Lung (tissue), 16 donors: ENCODE data around the gene VAMP5. TPM values are rescaled to one million over a fixed set of nuclear protein-coding genes. Genes with fewer than 3 reads are reported as not detected.

Experiments used
- ATAC-seq: fragments of 200-7000 bp; cut with Tn5 transposase; one replicate; pipeline ENCODE4 v1.9.1; 2020; ENCODE audit warnings: moderate number of reproducible peaks; ENCODE audit not compliant: insufficient read depth, low FRiP score
- DNase-seq, 3 donors: peaks; one replicate each; pipeline ENCODE4 v3.0.0-alpha.2; 2013 to 2017
- H3K27ac ChIP-seq, 2 donors: one replicate each; pipeline ENCODE4 v1.5.1; 2013; ENCODE audit warnings: mild to moderate bottlenecking in 2 of 2, moderate library complexity in 2 of 2, control low read depth in 1 of 2, inconsistent platforms in 1 of 2, low read depth in 1 of 2, low read length in 1 of 2
- H3K27me3 ChIP-seq, 3 donors: one replicate each; pipeline ENCODE4 v1.5.1; 2013; ENCODE audit warnings: low read length in 2 of 3; ENCODE audit not compliant: control insufficient read depth in 3 of 3, insufficient read depth in 3 of 3
- H3K36me3 ChIP-seq, 4 donors: one replicate each; pipeline ENCODE4 v1.5.1; 2013; ENCODE audit warnings: low read length in 4 of 4, mild to moderate bottlenecking in 1 of 4, moderate library complexity in 1 of 4; ENCODE audit not compliant: control insufficient read depth in 4 of 4, insufficient read depth in 4 of 4
- H3K4me1 ChIP-seq, 5 donors: one replicate each; pipeline ENCODE4 v1.5.1; 2013; ENCODE audit warnings: low read length in 5 of 5, mild to moderate bottlenecking in 2 of 5, moderate library complexity in 1 of 5; ENCODE audit not compliant: control insufficient read depth in 5 of 5, insufficient read depth in 5 of 5
- H3K4me3 ChIP-seq: one replicate; pipeline ENCODE4 v1.5.1; 2013; ENCODE audit warnings: mild to moderate bottlenecking, control low read depth, moderate library complexity
- H3K9ac ChIP-seq, 2 donors: one replicate each; pipeline ENCODE4 v1.5.1; 2013; ENCODE audit warnings: low read length in 2 of 2, control low read depth in 1 of 2; ENCODE audit not compliant: insufficient read depth in 1 of 2
- H3K9me3 ChIP-seq, 4 donors: one replicate each; pipeline ENCODE4 v1.5.1; 2013; ENCODE audit warnings: low read length in 3 of 4, mild to moderate bottlenecking in 1 of 4, moderate library complexity in 1 of 4; ENCODE audit not compliant: control insufficient read depth in 4 of 4, insufficient read depth in 3 of 4
- WGBS, 2 donors: extraction: QIAGEN DNeasy Blood & Tissue Kit; methylation state at CpG; one replicate each; pipeline ENCODE4 v1.1.7; 2013; 5-methylcytosine and 5-hydroxymethylcytosine counted together
- long read RNA-seq, 5 donors: transcript quantifications; one replicate each; lab custom pipeline, GENCODE V29; 2026
- polyA plus RNA-seq, 2 donors: library from polyadenylated mRNA; stranded (reverse); fragments of 200-250 nt; gene quantifications; one replicate each; pipeline ENCODE4 v1.2.1, GENCODE V29; 2013
- total RNA-seq, 2 donors: library from RNA; depleted of rRNA in 1 of 2; stranded (reverse); fragments of >200 nt in 1 of 2; gene quantifications; one replicate each; pipeline ENCODE4 v1.2.1, GENCODE V29; 2014 to 2021
- TF ChIP-seq, protein P1 (sequence below): IDR thresholded peaks from 2 replicates; pipeline ENCODE4 v1.5.1; 2012; ENCODE audit warnings: mild to moderate bottlenecking; ENCODE audit errors: control extremely low read depth, extremely low read depth
- donor health status: control.
- donor health status: control.
- donor health status: Bipolar disorder and iron deficiency.
- donor health status: healthy.
- donor health status: DM: yes; HTN: yes; CAD: no.

The VAMP5 gene, protein sequence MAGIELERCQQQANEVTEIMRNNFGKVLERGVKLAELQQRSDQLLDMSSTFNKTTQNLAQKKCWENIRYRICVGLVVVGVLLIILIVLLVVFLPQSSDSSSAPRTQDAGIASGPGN
- total RNA-seq (10 to 100 TPM; 18.5 to 68.8 TPM), polyA plus RNA-seq (100 to 1,000 TPM in 1 of 2 donors, 10 to 100 TPM in 1; 77.3 to 165 TPM)
- long read RNA-seq, donor 1, transcript VAMP5-201 (3 exons, 689 nt), result major isoform, 43 of 112 reads
- long read RNA-seq, donor 1, partial matches to known transcripts, result 54 of 112 reads
- long read RNA-seq, donor 1, other reads (novel, unspliced or antisense), result 14 of 112 reads
- long read RNA-seq, donor 2, transcript VAMP5-201 (3 exons, 689 nt), result major isoform, 24 of 48 reads
- long read RNA-seq, donor 2, partial matches to known transcripts, result 17 of 48 reads
- long read RNA-seq, donor 2, other reads (novel, unspliced or antisense), result 6 of 48 reads
- long read RNA-seq, donor 3, transcript VAMP5-201 (3 exons, 689 nt), result major isoform, 22 of 23 reads
- long read RNA-seq, donor 3, partial matches to known transcripts, result 0 of 23 reads
- long read RNA-seq, donor 3, other reads (novel, unspliced or antisense), result 0 of 23 reads
- long read RNA-seq, donor 4, transcript VAMP5-201 (3 exons, 689 nt), result major isoform, 23 of 29 reads
- long read RNA-seq, donor 4, partial matches to known transcripts, result 6 of 29 reads
- long read RNA-seq, donor 4, other reads (novel, unspliced or antisense), result 0 of 29 reads
- long read RNA-seq, donor 5, transcript VAMP5-201 (3 exons, 689 nt), result major isoform, 44 of 89 reads
- long read RNA-seq, donor 5, partial matches to known transcripts, result 43 of 89 reads
- long read RNA-seq, donor 5, other reads (novel, unspliced or antisense), result 0 of 89 reads

DNA sequence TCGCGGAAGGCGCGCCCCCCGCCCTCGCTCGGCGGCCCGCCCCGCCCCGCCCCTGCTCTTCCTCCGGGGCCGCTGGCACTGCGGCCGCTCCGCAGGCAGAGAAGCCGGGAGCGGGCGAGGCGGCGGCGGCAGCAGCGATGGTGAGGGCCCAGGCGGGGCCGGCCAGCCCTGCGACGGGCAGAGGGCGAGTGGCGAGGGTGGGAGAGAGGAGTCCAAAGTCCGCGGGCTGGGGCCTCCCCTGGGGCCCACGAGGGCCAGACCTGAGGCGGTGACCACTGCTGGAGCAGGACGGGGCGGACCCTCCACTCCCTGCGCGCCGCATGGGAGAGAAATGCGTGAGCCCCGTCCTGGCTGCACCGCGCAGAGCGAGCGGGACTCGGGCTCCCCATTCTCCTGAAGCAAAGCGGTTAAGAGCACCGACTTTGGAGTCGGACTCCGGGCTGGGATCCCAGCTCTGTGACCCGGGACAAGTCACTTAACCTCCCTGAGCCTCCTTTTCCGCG lies at the start of gene VAMP5:
VAMP5 (plus strand) TSS at position 78 of the 503 bp plus-strand sequence; CDS start at position 138, 60 bp downstream.
- H3K36me3 ChIP-seq, result peaks cover 0 to 7% (median 0%) of the 10 kb centered on the region in 4 donors
- no peaks in the 10 kb centered on the region for H3K27me3 ChIP-seq
- TF ChIP-seq, protein P1, sequence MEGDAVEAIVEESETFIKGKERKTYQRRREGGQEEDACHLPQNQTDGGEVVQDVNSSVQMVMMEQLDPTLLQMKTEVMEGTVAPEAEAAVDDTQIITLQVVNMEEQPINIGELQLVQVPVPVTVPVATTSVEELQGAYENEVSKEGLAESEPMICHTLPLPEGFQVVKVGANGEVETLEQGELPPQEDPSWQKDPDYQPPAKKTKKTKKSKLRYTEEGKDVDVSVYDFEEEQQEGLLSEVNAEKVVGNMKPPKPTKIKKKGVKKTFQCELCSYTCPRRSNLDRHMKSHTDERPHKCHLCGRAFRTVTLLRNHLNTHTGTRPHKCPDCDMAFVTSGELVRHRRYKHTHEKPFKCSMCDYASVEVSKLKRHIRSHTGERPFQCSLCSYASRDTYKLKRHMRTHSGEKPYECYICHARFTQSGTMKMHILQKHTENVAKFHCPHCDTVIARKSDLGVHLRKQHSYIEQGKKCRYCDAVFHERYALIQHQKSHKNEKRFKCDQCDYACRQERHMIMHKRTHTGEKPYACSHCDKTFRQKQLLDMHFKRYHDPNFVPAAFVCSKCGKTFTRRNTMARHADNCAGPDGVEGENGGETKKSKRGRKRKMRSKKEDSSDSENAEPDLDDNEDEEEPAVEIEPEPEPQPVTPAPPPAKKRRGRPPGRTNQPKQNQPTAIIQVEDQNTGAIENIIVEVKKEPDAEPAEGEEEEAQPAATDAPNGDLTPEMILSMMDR, result no peak
- H3K4me3 ChIP-seq, result peak within 1 kb of the TSS; percentile 56
- H3K9ac ChIP-seq, result peak within 1 kb of the TSS; percentile 48 to 75
- H3K9me3 ChIP-seq, result no peaks in the 10 kb centered on the region
- H3K4me1 ChIP-seq, result peaks cover 10 to 46% (median 36%) of the 10 kb centered on the region in 5 donors
- ATAC-seq (peak; percentile 49), DNase-seq (peak; percentile 46 to 68 (median 56))
- 13 to 26% methylated on average over 32 to 52 of the region's 52 CpGs for WGBS, 2 donors
- peak within 1 kb of the TSS; percentile 83 to 95 for H3K27ac ChIP-seq

DNA sequence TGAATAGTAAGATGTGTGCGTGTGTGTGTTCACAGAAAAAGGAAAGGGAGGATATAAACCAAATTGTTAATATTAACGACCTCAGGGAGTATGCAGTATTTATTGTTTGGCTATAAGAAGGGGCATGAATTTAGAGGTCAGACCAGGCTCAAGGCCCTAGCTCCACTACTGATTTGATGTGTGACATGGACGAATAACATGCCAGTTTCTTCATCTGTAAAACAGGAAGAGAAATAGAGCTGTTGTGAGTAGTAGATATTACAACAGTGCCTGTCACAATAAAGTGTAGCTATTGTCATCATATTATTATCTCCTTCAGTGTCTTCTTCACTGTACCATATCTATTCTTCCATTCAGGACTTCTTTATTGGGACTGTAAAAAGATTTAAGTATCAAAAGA lies 49.4 kb upstream of the VAMP5 start:
- no peak overlapping the region for H3K27ac ChIP-seq
- peaks cover 0 to 18% (median 6%) of the 10 kb centered on the region in 5 donors for H3K4me1 ChIP-seq
- WGBS, 2 donors, result 50 to 69% methylated on average over 3 of the region's 3 CpGs
- DNase-seq, result no peak
- no peak overlapping the region for H3K4me3 ChIP-seq
- ATAC-seq, result no peak
- no peaks in the 10 kb centered on the region for H3K9me3 ChIP-seq
- H3K36me3 ChIP-seq, result peaks cover 0 to 3% (median 0%) of the 10 kb centered on the region in 4 donors
- H3K9ac ChIP-seq, result no peak overlapping the region
- TF ChIP-seq, protein P1, result no peak
- no peaks in the 10 kb centered on the region for H3K27me3 ChIP-seq

GRCh38 chr2:85536479-85536878 lies 47.8 kb upstream of the VAMP5 start:
- H3K27me3 ChIP-seq, result no peaks in the 10 kb centered on the region
- peaks cover under 1 to 6% (median 6%) of the 10 kb centered on the region in 4 donors for H3K36me3 ChIP-seq
- DNase-seq (no peak), ATAC-seq (no peak)
- H3K4me3 ChIP-seq, result no peak overlapping the region
- no peak overlapping the region for H3K27ac ChIP-seq
- peaks cover 0 to 31% (median 6%) of the 10 kb centered on the region in 5 donors for H3K4me1 ChIP-seq
- H3K9ac ChIP-seq, result no peak overlapping the region
- 87% methylated on average over 3 of the region's 3 CpGs for WGBS, 2 donors
- TF ChIP-seq, protein P1, result no peak
- H3K9me3 ChIP-seq, result no peaks in the 10 kb centered on the region
